Measurements from ENCODE around the gene NAGPA. TPM values are rescaled to one million over a fixed set of nuclear protein-coding genes. Genes with fewer than 3 reads are reported as not detected.

NAGPA gene
- total and polyA plus RNA-seq, 2 of the 13 experiments (the other 11 are each of a cell fraction or from before 2014, with no cell fraction given), result 27.1 to 60.3 TPM

GRCh38 chr16:4991754-4992153, 42.0 kb downstream of the NAGPA start (continued):
- TF ChIP-seq ZNF142 (CRISPR knock-in tag; IDR thresholded peaks at IDR 0.05) (no peak), PHF5A (CRISPR knock-in tag; IDR thresholded peaks at IDR 0.05; ENCODE audit: low read depth, unreplicated experiment) (no peak), ZNF878 (CRISPR knock-in tag; IDR thresholded peaks at IDR 0.05) (no peak), MLX (CRISPR knock-in tag; IDR thresholded peaks at IDR 0.05) (no peak), CREB3 (CRISPR knock-in tag; IDR thresholded peaks at IDR 0.05) (no peak), ZBTB7A (CRISPR knock-in tag; IDR thresholded peaks at IDR 0.05) (no peak), CEBPG (CRISPR knock-in tag; IDR thresholded peaks at IDR 0.05) (no peak), RNF2 (conservative IDR thresholded peaks at IDR 0.05; ENCODE audit: low read depth) (no peak)

Data from HepG2 (cell line).